Measurements from ENCODE around the gene GPRC5B.

GPRC5B gene

DNA sequence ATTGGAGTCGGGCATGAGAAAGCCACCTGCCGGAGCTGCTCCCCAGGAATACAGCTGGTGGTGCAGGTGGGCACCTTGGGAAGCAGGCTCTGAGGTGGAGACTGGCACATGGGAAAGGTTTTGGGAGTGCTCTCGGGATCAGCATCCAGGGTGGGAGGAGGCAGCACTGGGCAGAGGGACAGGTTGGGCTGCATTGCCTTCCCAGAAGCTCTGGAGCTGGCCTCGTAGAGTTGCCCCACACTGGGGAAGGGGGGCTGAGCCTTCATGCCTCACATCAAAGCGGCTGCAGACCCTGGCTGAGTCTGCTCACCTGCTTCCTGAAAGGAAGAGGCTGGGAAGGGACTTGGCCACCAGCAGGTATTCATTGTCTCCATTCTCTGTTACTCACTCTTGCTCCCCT lies 13.5 kb upstream of the GPRC5B start:
- in situ Hi-C loops (cut with HindIII; ENCODE audit: low sequenced_read_pairs): no loop called here

DNA sequence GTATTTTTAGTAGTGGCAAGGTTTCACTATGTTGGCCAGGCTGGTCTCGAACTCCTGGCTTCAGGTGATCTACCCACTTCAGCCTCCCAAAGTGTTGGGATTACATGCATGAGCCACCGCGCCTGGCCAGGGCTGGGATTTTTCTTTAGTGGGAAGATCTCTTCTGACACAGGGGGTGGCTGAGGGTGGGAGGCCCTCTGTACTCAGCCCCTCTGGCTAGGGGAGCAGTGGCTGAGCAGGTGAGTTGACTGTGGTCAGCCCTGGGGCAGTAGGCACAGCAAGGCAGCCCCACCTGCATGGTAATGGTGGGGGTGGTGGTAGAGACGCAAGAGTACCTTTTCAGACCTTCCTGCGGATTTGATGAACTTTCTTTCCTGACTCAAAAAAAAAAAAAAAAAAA lies 12.3 kb upstream of the GPRC5B start:
- in situ Hi-C loops (cut with HindIII; ENCODE audit: low sequenced_read_pairs): no loop called here

- in situ Hi-C loops (cut with HindIII; ENCODE audit: low sequenced_read_pairs): no loop called here
These were observed 9.9 kb upstream of the GPRC5B start for GRCh38 chr16:19894586-19894985.

- in situ Hi-C loops (cut with HindIII; ENCODE audit: low sequenced_read_pairs): no loop called here
These were observed 8.3 kb upstream of the GPRC5B start for GRCh38 chr16:19892902-19893301.

DNA sequence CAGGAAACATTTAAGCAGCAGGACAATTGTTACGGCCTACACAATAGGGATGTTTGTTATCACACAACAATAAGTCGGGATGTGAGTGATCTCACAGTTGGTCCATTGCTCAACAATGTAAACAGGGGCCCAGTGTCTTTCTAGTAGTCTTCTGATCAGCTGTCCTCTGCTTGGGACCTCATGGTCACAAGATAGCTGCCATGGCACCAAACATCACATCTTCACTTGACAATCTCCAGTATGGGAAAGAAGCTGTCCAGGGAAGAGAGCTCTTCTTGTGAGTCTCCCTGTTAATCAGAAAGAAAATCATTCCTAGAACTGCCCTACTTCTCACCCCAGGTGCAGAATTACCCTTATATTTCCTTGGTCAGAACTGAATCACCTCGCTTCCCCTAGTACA lies 6.3 kb upstream of the GPRC5B start:
- in situ Hi-C loops (cut with HindIII; ENCODE audit: low sequenced_read_pairs): no loop called here

DNA sequence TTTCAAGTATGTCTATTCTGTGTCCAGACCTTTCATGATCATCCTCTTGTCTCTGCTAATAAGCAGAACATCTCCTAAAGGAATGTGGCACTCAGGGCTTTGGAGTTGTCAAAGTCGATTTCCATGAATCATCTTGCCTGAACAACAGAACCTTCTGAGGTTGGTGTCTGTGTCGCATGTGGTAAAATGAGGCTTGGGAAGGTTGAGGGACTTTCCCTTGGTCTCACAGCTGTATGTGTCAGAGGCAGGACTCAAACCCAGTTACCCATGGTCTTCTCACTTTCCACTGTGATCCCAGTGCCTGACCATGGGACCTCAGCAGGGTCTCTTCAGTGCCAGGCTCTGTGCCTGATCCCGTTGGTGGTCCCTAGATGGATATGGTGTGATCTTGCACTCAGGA lies 4.2 kb upstream of the GPRC5B start:
- in situ Hi-C loops (cut with HindIII; ENCODE audit: low sequenced_read_pairs): no loop called here

DNA sequence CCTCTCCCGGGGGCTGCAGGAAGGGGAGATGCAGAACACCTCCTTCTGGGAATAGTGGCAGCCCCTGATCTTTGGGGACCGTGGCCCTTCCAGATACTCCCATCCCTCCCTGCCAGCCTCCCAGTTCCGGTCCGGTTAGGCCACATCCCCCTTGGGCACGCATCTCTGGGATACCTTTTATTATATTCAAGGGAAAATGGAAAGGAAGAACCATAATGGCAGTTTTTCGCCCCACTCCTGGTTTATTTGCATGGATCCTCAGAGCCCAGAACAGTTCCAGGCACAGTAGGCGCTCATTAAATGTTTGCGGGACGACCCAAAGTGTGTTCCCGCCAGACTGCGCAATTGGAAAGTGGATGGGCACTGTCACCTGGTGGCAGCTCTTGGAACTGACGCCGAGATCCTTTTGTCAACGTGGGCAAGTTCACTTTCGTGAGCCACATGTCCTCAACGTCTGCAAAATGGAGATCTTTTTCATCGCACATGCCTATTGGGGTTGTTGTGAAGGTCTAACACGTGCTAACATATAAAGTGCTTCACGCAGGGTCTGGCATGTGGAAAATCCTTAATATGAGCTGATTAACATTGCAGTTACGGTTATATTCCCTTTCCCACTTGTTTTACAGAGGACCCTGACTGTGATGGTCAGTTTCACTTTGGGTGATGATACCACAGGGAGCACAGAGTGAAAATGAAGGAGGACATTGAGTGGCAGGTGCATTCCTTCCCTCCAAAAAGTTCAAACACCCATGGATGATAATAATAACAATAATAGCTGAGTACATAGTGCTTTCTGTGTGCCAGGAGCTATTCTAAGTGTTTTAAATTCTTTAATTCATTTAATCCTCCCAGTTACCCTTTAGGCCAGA lies 1.7 kb upstream of the GPRC5B start:
- in situ Hi-C loops (cut with HindIII; ENCODE audit: low sequenced_read_pairs): no loop called here

DNA sequence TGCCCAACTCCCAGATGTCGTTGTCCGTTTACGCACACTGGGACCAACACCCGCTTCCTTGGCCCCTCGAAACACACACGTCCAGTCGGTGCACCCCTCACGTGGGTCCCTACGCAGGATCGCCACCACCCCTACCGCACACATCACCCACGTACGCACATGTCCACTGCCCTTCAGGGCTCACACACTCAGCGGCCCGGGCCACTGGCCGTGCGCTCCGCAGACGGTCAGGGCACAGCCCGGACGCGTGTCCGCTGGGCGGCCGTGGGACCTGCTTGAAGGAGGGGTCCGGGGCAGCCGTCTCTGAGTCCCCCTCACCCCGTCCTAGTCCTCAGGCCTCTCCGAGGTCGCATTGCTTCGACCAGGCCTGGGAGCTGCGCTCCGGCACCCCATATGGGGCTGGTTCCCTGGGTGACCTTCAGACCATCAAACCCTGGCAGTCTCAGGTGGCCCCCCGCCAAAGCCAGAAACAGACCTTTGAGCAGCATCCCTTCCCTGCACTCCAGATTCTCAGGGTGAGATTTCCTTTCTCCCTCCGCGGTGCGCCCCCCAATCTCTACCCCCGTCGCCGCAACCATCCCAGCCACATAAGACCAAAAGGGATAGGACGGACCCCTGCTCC lies 914 bp upstream of the GPRC5B start:
- in situ Hi-C loops (cut with HindIII; ENCODE audit: low sequenced_read_pairs): no loop called here

DNA sequence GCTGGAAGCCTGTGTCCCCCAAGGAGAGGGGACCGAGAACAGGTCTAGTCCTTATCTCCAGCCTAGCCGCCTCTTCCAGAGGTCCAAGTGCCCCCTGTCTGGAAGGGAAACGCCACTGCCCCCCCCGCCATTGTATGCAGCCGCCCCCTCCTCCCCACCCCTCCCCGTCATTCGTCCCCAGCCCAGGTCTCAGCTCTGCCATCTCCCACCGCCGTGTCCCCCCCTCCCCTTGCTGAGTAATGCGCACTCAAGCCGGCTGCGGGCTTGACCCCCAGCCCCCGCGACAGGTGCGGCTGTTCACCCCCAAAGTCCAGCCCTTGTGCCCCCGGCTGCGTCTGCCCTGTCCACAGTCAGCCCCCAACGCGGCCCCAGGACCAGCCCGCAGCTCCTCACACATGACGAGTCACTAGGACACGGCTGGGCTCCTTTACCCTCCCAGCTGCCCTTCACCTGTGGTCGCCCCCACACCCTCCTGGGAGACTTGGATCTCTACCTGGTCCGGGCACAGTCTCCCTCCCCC lies 622 bp downstream of the GPRC5B start:
- in situ Hi-C loops (cut with HindIII; ENCODE audit: low sequenced_read_pairs): no loop called here

DNA sequence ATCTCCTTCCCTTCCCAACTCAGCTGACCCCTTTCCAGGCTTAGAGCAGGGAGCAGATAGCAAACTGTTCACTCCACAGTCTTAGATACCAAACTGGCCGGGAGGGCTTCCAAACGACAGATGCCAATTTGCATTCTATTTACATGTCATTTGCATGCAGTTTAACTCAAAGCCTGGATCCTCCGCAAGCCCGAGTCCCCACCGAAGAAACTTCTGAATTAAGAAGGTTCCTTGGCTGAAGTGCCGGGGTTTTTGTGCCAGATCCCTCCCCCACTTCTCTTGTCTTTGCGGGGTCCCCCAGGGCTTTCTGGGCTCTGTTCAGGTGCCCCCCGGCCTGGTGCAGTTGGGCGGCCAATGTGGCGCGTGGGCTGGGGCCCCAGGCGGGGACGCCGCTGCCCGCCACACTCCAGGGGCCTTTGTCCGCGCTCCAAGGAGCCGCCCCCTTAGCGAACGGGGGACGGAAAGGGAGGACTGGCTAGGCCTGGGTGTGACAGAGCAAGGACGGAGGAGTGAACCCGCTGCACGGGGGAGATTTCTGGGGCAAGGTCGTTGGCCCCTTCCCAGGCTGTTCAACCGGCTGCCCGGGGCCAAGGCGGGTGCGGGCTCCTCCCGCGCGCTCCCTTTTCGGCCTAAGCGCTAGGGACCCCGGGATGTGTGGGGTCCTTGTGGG lies 1.2 kb downstream of the GPRC5B start:
- in situ Hi-C loops (cut with HindIII; ENCODE audit: low sequenced_read_pairs): no loop called here

- in situ Hi-C loops (cut with HindIII; ENCODE audit: low sequenced_read_pairs): no loop called here
These were observed 2.0 kb downstream of the GPRC5B start for GRCh38 chr16:19882646-19883045.

DNA sequence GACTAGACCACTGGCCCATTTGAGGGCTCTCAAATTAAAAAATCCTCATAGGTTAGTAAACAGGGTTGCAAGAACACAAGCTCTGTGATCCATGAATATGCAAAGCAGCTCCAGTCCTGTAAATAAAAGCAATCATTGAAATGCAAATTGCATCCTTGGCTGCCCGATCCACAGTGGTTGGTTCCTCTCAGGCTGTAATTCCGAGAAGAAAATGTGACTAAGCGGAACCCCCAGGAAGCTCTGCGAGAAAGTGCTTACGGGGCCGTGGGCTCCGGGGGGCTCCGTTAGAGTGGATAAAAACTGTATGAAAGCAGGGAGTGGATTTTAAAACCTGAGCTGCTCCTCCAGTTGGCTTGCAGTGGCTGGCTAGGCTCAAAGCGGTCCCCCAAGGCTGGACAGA lies 2.5 kb downstream of the GPRC5B start:
- in situ Hi-C loops (cut with HindIII; ENCODE audit: low sequenced_read_pairs): no loop called here

DNA sequence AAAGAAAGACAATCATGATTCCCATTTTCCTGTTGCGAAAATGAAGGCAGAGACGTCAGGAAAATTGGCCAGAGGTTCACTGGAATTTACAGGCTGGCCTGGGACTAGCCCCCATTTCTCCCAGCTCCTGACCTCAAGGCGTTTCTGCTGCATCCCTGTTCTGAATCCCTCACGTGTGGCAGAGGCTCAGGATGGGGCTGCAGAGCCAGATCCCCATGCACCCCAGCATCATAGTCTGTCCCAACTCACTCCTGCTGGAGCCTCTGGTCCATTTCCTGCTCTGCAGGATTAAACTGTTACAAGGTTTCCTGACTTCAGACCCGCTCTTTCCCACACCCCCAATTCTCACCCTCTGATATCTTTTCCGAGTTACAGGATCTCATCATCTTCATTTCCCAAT lies 2.9 kb downstream of the GPRC5B start:
- in situ Hi-C loops (cut with HindIII; ENCODE audit: low sequenced_read_pairs): no loop called here

DNA sequence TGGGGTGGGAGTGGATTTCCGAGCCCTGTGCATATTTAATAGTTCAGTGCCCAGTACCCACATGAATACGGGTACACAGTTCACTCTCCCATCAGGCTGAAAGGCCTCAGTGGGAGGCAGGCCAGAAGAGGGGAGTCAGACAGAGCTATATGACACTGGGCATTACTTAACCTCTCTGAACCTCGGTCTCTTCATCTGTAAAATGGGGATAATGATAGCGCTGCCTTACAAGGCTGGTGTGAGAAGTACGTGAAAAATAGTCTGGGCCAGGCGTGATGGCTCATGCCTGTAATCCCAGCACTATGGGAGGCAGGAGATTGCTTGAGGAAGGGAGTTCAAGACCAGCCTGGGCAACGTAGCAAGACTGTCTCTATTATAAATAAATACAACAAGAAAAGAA lies 3.6 kb downstream of the GPRC5B start:
- in situ Hi-C loops (cut with HindIII; ENCODE audit: low sequenced_read_pairs): no loop called here

DNA sequence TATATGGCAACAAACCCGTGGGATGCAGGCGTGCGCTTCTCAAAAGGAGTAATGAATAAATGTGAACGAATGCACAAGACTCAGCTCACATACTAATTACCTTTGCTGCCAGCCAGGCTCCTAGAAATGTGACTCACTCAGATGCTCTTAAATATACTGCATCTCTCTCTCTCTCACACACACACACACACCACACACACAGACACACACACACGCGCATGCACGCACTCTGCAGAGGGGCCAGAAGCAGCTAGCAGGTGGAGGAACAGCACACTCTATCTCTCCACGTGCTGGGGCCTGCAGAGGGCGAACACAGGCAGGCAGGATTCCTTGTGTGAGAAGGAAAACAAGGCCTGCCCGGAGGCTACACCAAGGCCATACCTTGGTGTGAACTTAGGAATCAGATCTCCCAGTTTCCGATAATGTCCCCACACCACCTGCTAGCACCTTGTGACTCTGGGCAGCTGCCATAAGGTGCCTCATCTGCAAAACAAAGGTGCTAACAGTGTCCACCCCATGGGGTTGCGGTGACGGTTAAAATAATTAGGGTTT lies 5.3 kb downstream of the GPRC5B start:
- in situ Hi-C loops (cut with HindIII; ENCODE audit: low sequenced_read_pairs): no loop called here

GRCh38 chr16:19878757-19879156 lies 5.9 kb downstream of the GPRC5B start:
- in situ Hi-C loops (cut with HindIII; ENCODE audit: low sequenced_read_pairs): no loop called here

DNA sequence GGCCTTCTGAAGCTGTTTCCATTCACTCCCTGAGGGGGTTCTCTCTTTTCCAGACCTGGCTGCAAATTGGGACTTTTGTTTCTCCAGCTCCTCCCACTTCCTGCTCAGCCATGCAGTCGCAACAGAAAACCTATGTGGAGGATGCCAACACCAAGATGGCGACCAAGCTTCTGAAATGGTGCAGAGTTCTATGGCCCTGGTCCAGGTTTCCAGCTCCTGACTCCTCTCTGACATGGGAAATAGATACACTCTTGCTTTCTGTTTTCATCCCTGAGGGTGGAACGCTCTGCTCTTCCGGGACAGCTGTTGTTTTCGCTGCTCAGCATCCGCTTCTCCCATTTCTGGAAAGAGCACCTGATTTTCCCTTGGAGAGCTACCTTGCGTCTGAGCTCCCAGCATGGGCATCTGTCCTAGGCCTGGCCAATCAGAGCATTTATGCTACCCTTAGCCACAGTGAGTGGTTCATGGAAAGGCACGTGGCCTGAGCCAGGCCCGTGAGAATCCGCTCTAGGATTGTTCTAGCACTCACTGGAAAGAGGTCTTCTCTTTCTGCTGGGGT lies 8.1 kb downstream of the GPRC5B start:
- in situ Hi-C loops (cut with HindIII; ENCODE audit: low sequenced_read_pairs): no loop called here

DNA sequence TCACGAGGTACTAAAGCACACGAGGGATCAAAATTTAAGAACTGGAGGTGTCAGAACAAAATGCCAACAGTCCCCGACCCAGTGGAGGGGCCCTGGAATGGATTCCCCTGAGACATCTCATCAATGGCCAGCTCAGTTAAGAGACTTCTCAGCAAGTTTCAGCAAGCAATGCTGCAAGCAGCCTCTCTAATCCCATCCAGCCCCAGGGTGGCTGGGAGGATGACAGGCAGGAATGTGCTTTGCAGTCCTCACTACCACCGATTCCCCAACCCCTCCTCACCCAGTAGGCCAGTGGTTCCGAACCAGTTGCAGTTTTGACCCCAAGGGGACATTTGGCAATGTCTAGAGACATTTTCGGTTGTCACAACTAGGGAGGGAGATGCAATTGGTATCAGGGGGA lies 8.7 kb downstream of the GPRC5B start:
- in situ Hi-C loops (cut with HindIII; ENCODE audit: low sequenced_read_pairs): no loop called here

GRCh38 chr16:19874851-19875546 lies 9.6 kb downstream of the GPRC5B start:
- in situ Hi-C loops (cut with HindIII; ENCODE audit: low sequenced_read_pairs): no loop called here

DNA sequence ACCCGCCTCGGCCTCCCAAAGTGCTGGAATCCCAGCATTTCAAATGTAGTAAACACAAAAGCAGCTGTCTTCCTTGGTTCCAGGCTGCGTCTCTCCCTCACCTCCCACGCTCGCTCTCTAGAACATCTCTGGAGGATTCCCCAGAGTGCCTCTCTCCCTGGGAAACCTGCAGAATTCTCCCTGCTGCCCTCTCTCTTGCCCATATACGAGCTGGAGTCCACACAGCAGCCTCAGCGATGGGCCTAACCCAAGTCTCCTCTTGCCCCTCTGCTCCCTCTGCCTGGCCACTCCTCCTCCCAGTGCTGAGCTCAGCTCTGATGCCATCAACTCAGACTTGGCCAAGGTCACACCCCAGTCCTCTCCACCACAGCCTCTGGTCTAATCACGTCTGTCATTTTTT lies 10.6 kb downstream of the GPRC5B start:
- in situ Hi-C loops (cut with HindIII; ENCODE audit: low sequenced_read_pairs): no loop called here

GRCh38 chr16:19872935-19873334 lies 11.7 kb downstream of the GPRC5B start:
- in situ Hi-C loops (cut with HindIII; ENCODE audit: low sequenced_read_pairs): no loop called here

Measured in DLD1 (cell line).